EL (cell line): Measurements from ENCODE around the gene ZNF284.
"Not testable (repeated sequence)": the region's sequence is repeated elsewhere in the genome, so short reads cannot be mapped to it uniquely, and the experiment has no call there.

Experiments
- DNase-seq: peaks from one replicate; pipeline ENCODE4 v3.0.0-alpha.2; 2016

ZNF284 gene

DNA sequence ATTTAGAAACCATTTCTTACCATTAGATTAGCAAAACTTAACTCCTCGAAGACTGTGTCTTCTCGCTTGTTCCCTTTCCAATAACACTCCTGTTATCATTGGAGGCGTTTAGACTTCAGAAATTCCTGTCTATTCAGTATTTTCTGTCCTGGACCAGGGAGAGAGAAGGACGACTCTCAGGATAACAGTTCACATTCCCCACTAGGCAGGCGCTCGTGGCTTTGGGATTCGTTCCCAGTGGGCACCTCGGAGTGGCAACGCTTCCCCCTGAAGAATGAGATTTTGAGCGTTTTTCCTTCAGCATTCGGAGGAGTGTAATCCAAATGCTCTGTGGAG, 40.8 kb downstream of the ZNF284 start:
- DNase-seq = no peak

GRCh38 chr19:44113138-44113783, 41.3 kb downstream of the ZNF284 start, which contains the start of gene ZNF225:
Gene ZNF225, plus strand, starts transcription at chr19:44113399. Its CDS starts 2,429 bp downstream, at chr19:44115828.
- peak; percentile 99 for DNase-seq

- DNase-seq = peak; percentile 18
Observed at GRCh38 chr19:44113784-44114390, 41.9 kb downstream of the ZNF284 start.

- DNase-seq = not testable (repeated sequence)
Observed at GRCh38 chr19:44121162-44121561, 49.2 kb downstream of the ZNF284 start.

- DNase-seq = no peak
Observed at GRCh38 chr19:44131955-44132354, 60.0 kb downstream of the ZNF284 start.
